H1 (cell line): ENCODE measurements around the gene TRIM60. TPM values are rescaled to one million over a fixed set of nuclear protein-coding genes. Genes with fewer than 3 reads are reported as not detected.

Experiments used
- CTCF ChIA-PET: fragments of 300-600 bp; sonication (Branson Sonifier 250); formaldehyde crosslinking; loops from one replicate; lab custom pipeline; 2021; ENCODE audit not compliant: partially characterized antibody; lab: Charles Lee
- POLR2A ChIA-PET: fragments of 300-600 bp; sonication (Branson Sonifier 250); formaldehyde crosslinking; loops from one replicate; lab custom pipeline; 2021; ENCODE audit warnings: inconsistent platforms; ENCODE audit not compliant: partially characterized antibody; lab: Charles Lee
- DNase-seq, 2 experiments: peaks; one replicate each; pipeline versions ENCODE4 v3.0.0 to v3.0.0-alpha.2; 2010 to 2022; ENCODE audit warnings: low spot score in 2 of 2, low read depth in 1 of 2, mixed read lengths in 1 of 2
- FAIRE-seq: peaks from 2 replicates; lab custom pipeline; 2011; peaks lifted over from hg19 to GRCh38; lab: Jason Lieb, UNC
- H2AFZ ChIP-seq: 2 replicates; pipeline ENCODE4 v1.8.1; 2012; ENCODE audit warnings: low read length, inconsistent platforms
- H2AK5ac ChIP-seq: 2 replicates; pipeline ENCODE4 v1.6.1; 2013; ENCODE audit warnings: low read depth, low read length
- H2BK120ac ChIP-seq: replicated peaks from 2 replicates; pipeline ENCODE3; 2013; ENCODE audit warnings: low read depth, low read length, inconsistent platforms
- H2BK12ac ChIP-seq: 2 replicates; pipeline ENCODE4 v1.6.1; 2013; ENCODE audit warnings: low read depth, low read length
- H2BK15ac ChIP-seq: 2 replicates; pipeline ENCODE4 v1.6.1; 2013; ENCODE audit warnings: low read length
- H2BK20ac ChIP-seq: 2 replicates; pipeline ENCODE4 v1.6.1; 2013; ENCODE audit warnings: low read length
- H2BK5ac ChIP-seq: 2 replicates; pipeline ENCODE4 v1.6.1; 2013; ENCODE audit warnings: low read depth, low read length
- H3K14ac ChIP-seq: 2 replicates; pipeline ENCODE4 v1.6.1; 2013; ENCODE audit warnings: inconsistent platforms; ENCODE audit not compliant: insufficient read length
- H3K18ac ChIP-seq: 2 replicates; pipeline ENCODE4 v1.6.1; 2013; ENCODE audit warnings: low read length; ENCODE audit errors: extremely low read depth
- H3K23ac ChIP-seq: 2 replicates; pipeline ENCODE4 v1.6.1; 2013; ENCODE audit warnings: inconsistent platforms; ENCODE audit not compliant: insufficient read length
- H3K23me2 ChIP-seq: 2 replicates; pipeline ENCODE4 v1.6.1; 2013; ENCODE audit warnings: low read depth, low read length
- H3K27ac ChIP-seq: 2 replicates; pipeline ENCODE4 v1.6.1; 2011; ENCODE audit warnings: low read depth, low read length, inconsistent platforms
- H3K27me3 ChIP-seq, 4 experiments: replicated peaks in 1 of 4; 1 replicate in 1 of 4; 2 replicates in 3 of 4; pipeline versions ENCODE4 v1.6.1 to v1.8.1; 2011 to 2013; ENCODE audit warnings: low read length in 3 of 4, mild to moderate bottlenecking in 3 of 4, inconsistent platforms in 2 of 4, mixed read lengths in 2 of 4, moderate library complexity in 1 of 4; ENCODE audit not compliant: control insufficient read depth in 3 of 4, insufficient read depth in 3 of 4; ENCODE audit errors: extremely low read depth in 1 of 4
- H3K36me3 ChIP-seq, 4 experiments: 2 replicates each; pipeline versions ENCODE4 v1.6.1 to v1.8.1; 2011 to 2013; ENCODE audit warnings: mild to moderate bottlenecking in 4 of 4, low read length in 3 of 4, moderate library complexity in 2 of 4, control low read depth in 1 of 4, inconsistent platforms in 1 of 4; ENCODE audit not compliant: insufficient read depth in 4 of 4, control insufficient read depth in 2 of 4
- H3K4ac ChIP-seq: replicated peaks from 2 replicates; pipeline ENCODE3; 2013; ENCODE audit warnings: low read length, low read depth, mixed read lengths, inconsistent platforms; ENCODE audit not compliant: insufficient read length
- H3K4me1 ChIP-seq, 4 experiments: replicated peaks in 1 of 4; 1 replicate in 1 of 4; 2 replicates in 3 of 4; pipeline versions ENCODE4 v1.6.1 to v1.8.1; 2011 to 2013; ENCODE audit warnings: low read length in 3 of 4, inconsistent platforms in 2 of 4, mixed read lengths in 1 of 4; ENCODE audit not compliant: insufficient read depth in 4 of 4, control insufficient read depth in 3 of 4
- H3K4me2 ChIP-seq, 2 experiments: 2 replicates each; pipeline versions ENCODE4 v1.6.1 to v1.8.1; 2011 to 2013; ENCODE audit warnings: low read depth in 2 of 2, low read length in 2 of 2, control low read depth in 1 of 2, inconsistent platforms in 1 of 2, mild to moderate bottlenecking in 1 of 2; ENCODE audit not compliant: insufficient read depth in 1 of 2
- H3K4me3 ChIP-seq, 4 experiments: fragments of 200-600, 300-600 bp in 1 of 4; sonication (generic), shearing (Covaris generic), sonication (Bioruptor Twin) in 1 of 4; 2 replicates each; pipeline versions ENCODE4 v1.5.1 to v1.8.1; 2011 to 2016; ENCODE audit warnings: low read length in 4 of 4, low read depth in 3 of 4, control low read depth in 2 of 4, inconsistent platforms in 2 of 4, mild to moderate bottlenecking in 2 of 4, mixed read lengths in 1 of 4, moderate library complexity in 1 of 4; ENCODE audit not compliant: insufficient read depth in 2 of 4; ENCODE audit errors: extremely low read depth in 1 of 4
- H3K56ac ChIP-seq: replicated peaks from 2 replicates; pipeline ENCODE3; 2013; ENCODE audit warnings: low read depth, mild to moderate bottlenecking, mixed read lengths, low read length, inconsistent platforms; ENCODE audit not compliant: insufficient read length
- H3K79me1 ChIP-seq: 2 replicates; pipeline ENCODE4 v1.6.1; 2013; ENCODE audit warnings: low read depth, low read length, control low read depth
- H3K79me2 ChIP-seq, 2 experiments: 2 replicates each; pipeline versions ENCODE4 v1.6.1 to v1.8.1; 2012 to 2013; ENCODE audit warnings: low read length in 2 of 2, mild to moderate bottlenecking in 2 of 2, inconsistent platforms in 1 of 2; ENCODE audit not compliant: insufficient read depth in 2 of 2, control insufficient read depth in 1 of 2
- H3K9ac ChIP-seq, 4 experiments: replicated peaks in 1 of 4; 1 replicate in 1 of 4; 2 replicates in 3 of 4; pipeline versions ENCODE4 v1.6.1 to v1.8.1; 2011 to 2013; ENCODE audit warnings: low read depth in 3 of 4, low read length in 3 of 4, control low read depth in 2 of 4, mild to moderate bottlenecking in 2 of 4, moderate library complexity in 2 of 4, inconsistent platforms in 1 of 4; ENCODE audit errors: extremely low read depth in 1 of 4
- H3K9me3 ChIP-seq, 2 experiments: 2 replicates each; pipeline versions ENCODE4 v1.6.1 to v1.8.1; 2012 to 2013; ENCODE audit warnings: mild to moderate bottlenecking in 2 of 2, moderate library complexity in 2 of 2, control low read depth in 1 of 2, inconsistent platforms in 1 of 2, low read depth in 1 of 2, low read length in 1 of 2, mixed read lengths in 1 of 2; ENCODE audit not compliant: insufficient read depth in 2 of 2
- H4K20me1 ChIP-seq, 2 experiments: replicated peaks in 1 of 2; 2 replicates each; pipeline versions ENCODE3 to v1.8.1; 2011 to 2013; ENCODE audit warnings: inconsistent platforms in 2 of 2, low read length in 2 of 2, mild to moderate bottlenecking in 1 of 2; ENCODE audit not compliant: insufficient read depth in 2 of 2, control insufficient read depth in 1 of 2
- H4K5ac ChIP-seq: 2 replicates; pipeline ENCODE4 v1.6.1; 2013; ENCODE audit warnings: low read length, low read depth, mixed read lengths, inconsistent platforms; ENCODE audit not compliant: insufficient read length
- H4K8ac ChIP-seq: 2 replicates; pipeline ENCODE4 v1.8.0; 2013; ENCODE audit warnings: mild to moderate bottlenecking, moderate library complexity, low read length, inconsistent platforms; ENCODE audit not compliant: insufficient read depth; ENCODE audit errors: extremely low read depth
- H4K91ac ChIP-seq: replicated peaks from 2 replicates; pipeline ENCODE3; 2013; ENCODE audit warnings: low read length, mixed read lengths, inconsistent platforms; ENCODE audit not compliant: insufficient read length
- ATF2 ChIP-seq: IDR thresholded peaks from 2 replicates; pipeline ENCODE4 v1.6.1; 2012; ENCODE audit warnings: low read length, inconsistent platforms
- CTCF ChIP-seq, 3 experiments: IDR thresholded peaks; 1 replicate in 2 of 3; 2 replicates in 1 of 3; pipeline versions ENCODE4 v1.5.1 to v1.6.1; 2011; ENCODE audit warnings: low read length in 3 of 3, mild to moderate bottlenecking in 3 of 3, inconsistent platforms in 2 of 3, low read depth in 1 of 3, moderate library complexity in 1 of 3; ENCODE audit not compliant: insufficient read depth in 1 of 3; ENCODE audit errors: control extremely low read depth in 1 of 3
- KDM1A ChIP-seq: fragments of 200-600, 300-600 bp; sonication (generic); IDR thresholded peaks from 2 replicates; pipeline ENCODE4 v1.7.1; 2016; ENCODE audit warnings: mild to moderate bottlenecking, low read length, borderline replicate concordance
- SAP30 ChIP-seq: fragments of 300-600 bp; sonication (generic); IDR thresholded peaks from 2 replicates; pipeline ENCODE4 v1.7.1; 2012; ENCODE audit warnings: low read length, moderate library complexity, mild to moderate bottlenecking, inconsistent platforms; ENCODE audit not compliant: insufficient read depth, insufficient replicate concordance
- SP2 ChIP-seq: IDR thresholded peaks from 2 replicates; pipeline ENCODE4 v1.6.1; 2012; ENCODE audit warnings: mild to moderate bottlenecking, low read length, inconsistent platforms
- SUZ12 ChIP-seq: fragments of 200-600 bp; sonication (generic); IDR thresholded peaks from 2 replicates; pipeline ENCODE4 v1.6.1; 2012; ENCODE audit warnings: mild to moderate bottlenecking, inconsistent platforms, low read length, moderate library complexity, mixed read lengths
- USF2 ChIP-seq: IDR thresholded peaks from 2 replicates; pipeline ENCODE4 v1.6.1; 2011; ENCODE audit warnings: low read length, improper control_type of control experiment
- ZNF274 ChIP-seq: IDR thresholded peaks from 2 replicates; pipeline ENCODE4 v1.7.0; 2012; ENCODE audit warnings: low read length, borderline replicate concordance; ENCODE audit errors: extremely low read depth
- WGBS, 2 experiments: shearing (Covaris generic) in 1 of 2; methylation state at CpG; one replicate each; pipeline versions ENCODE4 v1.1.6 to v1.1.7; 2013 to 2015; ENCODE audit warnings: low lambda C conversion rate in 2 of 2, mixed read lengths in 2 of 2, inconsistent platforms in 1 of 2, low coverage in 1 of 2, missing lambda C conversion rate in 1 of 2; ENCODE audit not compliant: insufficient replicate concordance in 2 of 2, insufficient coverage in 1 of 2, insufficient read length in 1 of 2; ENCODE audit errors: extremely low coverage in 1 of 2, missing lambda C conversion rate in 1 of 2; 5-methylcytosine and 5-hydroxymethylcytosine counted together
- polyA plus RNA-seq, 7 experiments: library from polyadenylated mRNA; depleted of rRNA in 3 of 7; stranded (reverse) in 5 of 7; unstranded in 2 of 7; fragments of >200 nt in 5 of 7; fragments of 200-250 nt in 2 of 7; gene quantifications; 1 replicate in 5 of 7; 2 replicates in 1 of 7; 4 replicates in 1 of 7; pipeline versions ENCODE4 v1.2.1 to v1.2.3, GENCODE V29; 2011 to 2013; ENCODE audit warnings: missing spikeins in 2 of 7, mixed read lengths in 2 of 7
- total RNA-seq: library from RNA; stranded (reverse); fragmentation: NEBNext Ultra II Directional; extraction: Animal tissue kit (Norgen Biotek cat#: 25700); gene quantifications from 2 replicates; pipeline ENCODE4 v1.2.1, GENCODE V29; 2021

The TRIM60 gene
- total and polyA plus RNA-seq, 2 of the 8 experiments (the other 6 are each of a cell fraction or from before 2014, with no cell fraction given) = not detected

- DNase-seq (no peak), FAIRE-seq (no peak)
- Histone ChIP-seq H3K18ac (no peak overlapping the region), H3K56ac (no peak overlapping the region), H3K79me2 (no peaks in the 10 kb centered on the region), H2BK20ac (no peak overlapping the region), H3K79me1 (no peaks in the 10 kb centered on the region), H3K4me2 (no peak overlapping the region), H3K36me3 (no peaks in the 10 kb centered on the region), H2BK5ac (no peak overlapping the region), H2BK15ac (no peak overlapping the region), H4K5ac (no peak overlapping the region), H4K20me1 (no peaks in the 10 kb centered on the region), H2AFZ (no peak overlapping the region), H3K27ac (no peak overlapping the region), H4K8ac (no peak overlapping the region), H2BK120ac (no peak overlapping the region), H3K9ac (no peak overlapping the region), H3K27me3 (no peaks in the 10 kb centered on the region), H3K23me2 (no peaks in the 10 kb centered on the region), H2BK12ac (no peak overlapping the region), H3K23ac (no peak overlapping the region), H3K4ac (no peak overlapping the region), H3K4me3 (no peak overlapping the region), H3K9me3 (no peaks in the 10 kb centered on the region), H4K91ac (no peak overlapping the region), H3K4me1 (no peaks in the 10 kb centered on the region), H2AK5ac (no peak overlapping the region), H3K14ac (no peak overlapping the region)
- CTCF ChIA-PET = interaction anchor here (0.7 to 1.6 kb wide), 5 partner anchors 11 to 241 kb away, joined by 3 to 4 read pairs (median 3); partner anchors contain the start of gene TRIM61
- 71% methylated on average over 2 of the region's 2 CpGs; no CpG with 5 or more reads in 1 of the 2 experiments for WGBS, 2 experiments
- POLR2A ChIA-PET = no interaction called here
- TF ChIP-seq ZNF274 = no peak
- no peak for TF ChIP-seq SP2
- no peak for TF ChIP-seq USF2
- no peak for TF ChIP-seq SAP30
- no peak for TF ChIP-seq CTCF (IDR thresholded peaks at IDR 0.05; ENCODE audit: control extremely low read depth in 1 of 3, insufficient read depth in 1 of 3, low read depth in 1 of 3, low read length in 3 of 3)
- TF ChIP-seq SUZ12 = no peak
- TF ChIP-seq ATF2 = no peak
- no peak for TF ChIP-seq KDM1A
Measured at GRCh38 chr4:165010487-165010886, 21.3 kb upstream of the TRIM60 start.
